Right kidney (tissue), 1 donor: Measurements from ENCODE around the gene SUDS3.

Source experiments
- DNase-seq: peaks from one replicate; pipeline ENCODE4 v3.0.0-alpha.2; 2016

The SUDS3 gene

GRCh38 chr12:118447181-118447580, 70.8 kb downstream of the SUDS3 start:
- DNase-seq = no peak

- DNase-seq = no peak
Observed at GRCh38 chr12:118448341-118448740, 72.0 kb downstream of the SUDS3 start.

GRCh38 chr12:118455327-118455726, 79.0 kb downstream of the SUDS3 start:
- DNase-seq = no peak

- DNase-seq = no peak
Observed at GRCh38 chr12:118456741-118457140, 80.4 kb downstream of the SUDS3 start.

- no peak for DNase-seq
Observed at GRCh38 chr12:118459110-118459509, 82.8 kb downstream of the SUDS3 start.

GRCh38 chr12:118463677-118464076, 87.3 kb downstream of the SUDS3 start:
- no peak for DNase-seq

- DNase-seq = no peak
Observed at GRCh38 chr12:118465706-118466105, 89.4 kb downstream of the SUDS3 start.
